ENCODE results near the gene SHISA9.

SHISA9 gene

DNA sequence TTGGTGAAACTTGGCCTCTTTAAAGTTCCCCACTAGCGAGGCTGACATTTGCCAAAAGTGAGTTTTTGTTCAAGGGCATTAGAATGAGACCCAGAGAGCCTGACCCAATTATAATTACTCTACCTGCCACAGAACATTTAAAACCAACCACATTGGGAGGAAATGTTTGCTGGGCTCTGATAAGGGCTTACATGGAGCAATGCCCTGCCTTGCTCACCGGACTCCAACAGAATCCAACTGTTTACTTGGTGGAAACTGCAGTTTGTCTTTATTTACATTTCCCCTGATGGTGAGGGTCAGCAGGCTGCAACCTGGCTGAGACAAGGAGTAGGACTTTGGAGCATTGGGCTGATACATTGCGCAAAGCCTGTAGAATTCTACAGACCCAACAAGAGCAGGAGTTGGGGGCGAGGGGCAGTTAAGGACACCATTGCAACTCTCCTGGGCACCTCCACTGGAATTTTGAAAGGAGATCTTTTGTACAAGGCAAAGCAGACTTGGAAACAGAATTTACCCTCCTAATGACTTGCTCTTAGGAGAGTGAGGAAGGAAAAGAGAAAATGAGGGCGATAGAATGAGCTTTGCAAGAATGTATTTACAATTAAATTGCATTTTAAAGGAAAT lies 368.6 kb downstream of the SHISA9 start:
- no peak for DNase-seq (ENCODE audit: low spot score)

DNA sequence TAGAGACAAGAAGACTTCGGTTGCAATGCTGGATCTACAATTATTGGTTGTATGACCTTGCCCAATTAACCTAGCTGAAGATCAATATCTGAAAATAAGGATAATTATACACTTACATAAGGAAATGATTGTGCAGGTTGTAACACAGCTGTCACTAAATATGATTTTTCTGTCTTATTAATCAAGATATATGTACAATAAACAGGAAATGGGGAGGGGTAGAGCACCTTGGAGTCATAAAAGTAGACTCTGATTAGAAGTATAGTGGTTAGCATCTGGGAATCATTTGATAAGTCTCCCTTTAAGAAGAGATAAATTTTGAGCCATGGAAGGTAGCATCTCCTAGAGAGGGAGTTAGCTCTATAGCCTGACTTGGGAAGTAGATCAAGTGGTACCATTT lies 369.2 kb downstream of the SHISA9 start:
- no peak for DNase-seq (ENCODE audit: low spot score)

- DNase-seq (ENCODE audit: low spot score), result no peak
Observed at GRCh38 chr16:13289515-13289914, 388.1 kb downstream of the SHISA9 start.

All from LoVo (cell line).